HUES64 (cell line): ENCODE data around the gene PIK3IP1.
A peak's percentile ranks its signal among the peaks of the same experiment; 100 is the strongest.

Experiments used
- H3K27ac ChIP-seq: 2 replicates; pipeline ENCODE4 v1.7.0; 2013; ENCODE audit warnings: low read depth, low read length, inconsistent platforms
- H3K27me3 ChIP-seq: 2 replicates; pipeline ENCODE4 v1.6.1; 2013; ENCODE audit warnings: mild to moderate bottlenecking, low read length; ENCODE audit not compliant: insufficient read depth
- H3K36me3 ChIP-seq: 2 replicates; pipeline ENCODE4 v1.6.1; 2013; ENCODE audit warnings: mild to moderate bottlenecking, low read length; ENCODE audit not compliant: insufficient read depth
- H3K4me1 ChIP-seq: 2 replicates; pipeline ENCODE4 v1.6.1; 2013; ENCODE audit warnings: mild to moderate bottlenecking, low read length, moderate library complexity; ENCODE audit not compliant: insufficient read depth
- H3K4me3 ChIP-seq: 2 replicates; pipeline ENCODE4 v1.5.1; 2013; ENCODE audit warnings: mild to moderate bottlenecking, low read length, moderate library complexity
- H3K9ac ChIP-seq: 2 replicates; pipeline ENCODE4 v1.6.1; 2013; ENCODE audit warnings: mild to moderate bottlenecking, low read depth, low read length
- H3K9me3 ChIP-seq: 2 replicates; pipeline ENCODE4 v1.6.1; 2013; ENCODE audit warnings: low read depth, low read length; ENCODE audit not compliant: insufficient read depth
- WGBS: fragments of 150-250, 120-280 bp; methylation state at CpG from one replicate; pipeline ENCODE4 v1.1.7; 2013; ENCODE audit warnings: missing lambda C conversion rate; 5-methylcytosine and 5-hydroxymethylcytosine counted together

Gene PIK3IP1

DNA sequence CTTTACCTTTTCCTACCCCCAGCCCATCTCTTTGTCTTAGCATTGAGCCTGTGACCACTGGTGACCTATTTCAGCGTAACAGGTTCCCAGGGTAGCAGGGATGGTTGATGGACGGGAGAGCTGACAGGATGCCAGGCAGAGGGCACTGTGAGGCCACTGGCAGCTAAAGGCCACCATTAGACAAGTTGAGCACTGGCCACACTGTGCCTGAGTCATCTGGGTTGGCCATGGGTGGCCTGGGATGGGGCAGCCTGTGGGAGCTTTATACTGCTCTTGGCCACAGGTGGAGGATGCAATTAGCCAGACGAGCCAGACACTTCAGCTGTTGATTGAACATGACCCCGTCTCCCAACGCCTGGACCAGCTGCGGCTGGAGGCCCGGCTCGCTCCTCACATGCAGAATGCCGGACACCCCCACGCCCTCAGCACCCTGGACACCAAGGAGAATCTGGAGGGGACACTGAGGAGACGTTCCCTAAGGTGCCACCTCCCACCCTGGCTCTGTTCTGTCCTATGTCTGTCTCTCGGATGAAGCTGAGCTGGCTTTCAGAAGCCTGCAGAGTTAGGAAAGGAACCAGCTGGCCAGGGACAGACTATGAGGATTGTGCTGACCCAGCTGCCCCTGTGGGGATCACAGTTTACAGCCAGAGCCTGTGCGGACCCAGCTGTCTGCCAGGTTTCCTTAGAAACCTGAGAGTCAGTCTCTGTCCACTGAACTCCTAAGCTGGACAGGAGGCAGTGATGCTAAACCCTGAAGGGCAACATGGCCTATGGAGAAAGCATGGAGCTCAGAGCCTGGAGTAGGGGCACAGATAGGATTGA is 29.8 kb downstream of the PIK3IP1 start:
- Histone ChIP-seq H3K9ac (no peak overlapping the region), H3K4me1 (no peaks in the 10 kb centered on the region), H3K4me3 (no peak overlapping the region), H3K9me3 (no peaks in the 10 kb centered on the region), H3K27me3 (no peaks in the 10 kb centered on the region), H3K27ac (no peak overlapping the region), H3K36me3 (peaks cover 74% of the 10 kb centered on the region)
- 96% methylated on average over 13 of the region's 13 CpGs for WGBS

DNA sequence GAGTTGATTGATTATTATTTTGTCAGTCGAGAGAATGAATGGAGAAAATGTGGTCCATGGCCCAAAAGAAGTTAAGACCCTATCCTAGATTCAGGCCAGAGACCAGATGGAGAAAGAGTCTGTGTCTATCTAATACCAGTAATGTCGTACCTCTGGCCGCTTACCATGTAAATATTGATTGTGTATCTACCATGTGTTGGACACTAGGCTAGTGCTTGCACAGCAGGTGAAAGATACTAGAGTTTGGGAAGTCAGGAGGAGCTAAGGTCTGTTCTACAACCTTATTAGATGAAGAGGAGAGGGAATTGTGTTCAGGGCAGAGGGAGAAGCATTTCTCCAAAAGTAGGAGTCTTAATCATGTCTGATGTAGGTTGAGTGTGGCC is 31.8 kb downstream of the PIK3IP1 start:
- 92% methylated on average over 3 of the region's 3 CpGs for WGBS
- H3K27ac ChIP-seq: no peak overlapping the region
- no peak overlapping the region for H3K4me3 ChIP-seq

GRCh38 chr22:31259798-31260473 is 32.4 kb downstream of the PIK3IP1 start:
- H3K4me1 ChIP-seq: no peaks in the 10 kb centered on the region
- H3K9ac ChIP-seq: no peak overlapping the region
- no peaks in the 10 kb centered on the region for H3K27me3 ChIP-seq
- no peak overlapping the region for H3K4me3 ChIP-seq
- 95% methylated on average over 8 of the region's 8 CpGs for WGBS
- no peaks in the 10 kb centered on the region for H3K9me3 ChIP-seq
- no peak overlapping the region for H3K27ac ChIP-seq
- H3K36me3 ChIP-seq: peaks cover 58% of the 10 kb centered on the region

More for the DNA sequence above, 31.8 kb downstream of the PIK3IP1 start:
- no peak overlapping the region for H3K9ac ChIP-seq
- H3K4me1 ChIP-seq: no peaks in the 10 kb centered on the region
- peaks cover 58% of the 10 kb centered on the region for H3K36me3 ChIP-seq
- no peaks in the 10 kb centered on the region for H3K9me3 ChIP-seq
- no peaks in the 10 kb centered on the region for H3K27me3 ChIP-seq

DNA sequence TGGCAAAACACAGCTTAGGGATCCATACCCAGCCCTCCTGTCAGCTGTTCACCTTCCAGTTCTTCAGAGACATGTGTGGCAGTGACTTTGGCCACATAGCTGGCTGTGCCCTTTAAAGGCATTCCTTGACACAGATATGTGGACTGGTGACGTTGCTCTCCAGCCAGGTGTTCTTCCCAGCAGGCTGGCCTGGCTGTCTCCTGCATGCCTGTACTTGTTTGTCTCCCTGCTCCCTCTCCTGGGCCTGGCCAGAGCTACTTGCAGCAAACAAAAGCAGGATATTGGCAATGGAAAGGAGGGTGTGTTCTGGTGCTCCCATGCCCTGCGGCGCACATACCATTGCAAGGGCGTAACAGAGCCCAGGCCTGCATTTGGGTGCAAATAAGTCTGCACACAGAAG is 38.3 kb downstream of the PIK3IP1 start:
- Histone ChIP-seq H3K27ac (peak overlapping the region; percentile 2; the same call in 1 of the 2 replicates), H3K9me3 (no peaks in the 10 kb centered on the region), H3K9ac (no peak overlapping the region), H3K36me3 (peaks cover 12% of the 10 kb centered on the region), H3K27me3 (no peaks in the 10 kb centered on the region), H3K4me3 (no peak overlapping the region), H3K4me1 (peaks cover under 1% of the 10 kb centered on the region; the same call in 1 of the 2 replicates)
- 85% methylated on average over 4 of the region's 4 CpGs for WGBS

- 90% methylated on average over 3 of the region's 4 CpGs for WGBS
- 0 out of 2 replicates have a peak, but pooled peaks cover 4% of the 10 kb centered on the region for H3K36me3 ChIP-seq
- H3K9ac ChIP-seq: no peak overlapping the region
- H3K9me3 ChIP-seq: no peaks in the 10 kb centered on the region
- H3K27me3 ChIP-seq: no peaks in the 10 kb centered on the region
- H3K4me1 ChIP-seq: peaks cover 18% of the 10 kb centered on the region; the same call in 1 of the 2 replicates
- no peak overlapping the region for H3K27ac ChIP-seq
- no peak overlapping the region for H3K4me3 ChIP-seq
Observed at GRCh38 chr22:31250740-31251600, 41.3 kb downstream of the PIK3IP1 start.

DNA sequence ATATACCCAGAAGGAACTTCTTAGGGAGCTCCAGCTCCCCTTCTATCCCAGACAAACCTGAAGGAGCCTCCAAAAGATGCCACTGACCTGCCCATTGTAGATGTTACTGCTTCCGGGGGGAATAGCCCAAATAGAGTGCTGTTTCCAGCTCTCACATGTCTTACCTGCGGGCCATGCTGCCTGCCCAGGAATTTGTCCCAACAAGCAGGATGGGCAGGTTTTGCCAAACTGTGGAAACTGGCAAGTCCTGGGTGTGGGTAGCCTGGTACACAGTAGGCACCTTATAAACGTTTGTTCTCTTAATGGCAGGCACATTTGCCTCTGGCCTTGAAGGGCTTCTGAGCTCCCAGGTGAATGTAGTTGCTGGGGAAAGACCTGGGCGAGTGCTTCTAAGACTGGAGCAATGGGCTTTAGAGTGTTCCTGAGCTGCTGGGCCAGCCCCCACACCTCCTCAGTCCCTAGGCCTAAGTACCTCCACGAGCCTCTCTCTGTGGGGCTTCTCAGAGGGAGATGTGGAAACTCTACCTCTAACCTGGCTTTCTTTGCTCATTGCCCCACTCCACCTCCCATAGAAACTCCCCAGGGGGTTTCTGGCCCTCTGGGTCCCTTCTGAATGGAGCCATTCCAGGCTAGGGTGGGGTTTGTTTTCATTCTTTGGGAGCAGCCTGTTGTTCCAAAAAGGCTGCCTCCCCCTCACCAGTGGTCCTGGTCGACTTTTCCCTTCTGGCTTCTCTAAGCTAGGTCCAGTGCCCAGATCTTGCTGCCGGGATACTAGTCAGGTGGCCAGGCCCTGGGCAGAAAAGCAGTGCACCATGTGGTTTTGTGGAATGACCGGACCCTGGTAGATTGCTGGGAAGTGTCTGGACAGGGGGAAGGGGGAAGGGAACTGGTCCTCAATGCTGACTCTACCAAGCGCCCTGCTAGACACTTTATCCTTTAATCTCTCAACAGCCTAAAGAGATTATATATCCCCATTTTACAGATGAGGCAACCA is 43.0 kb downstream of the PIK3IP1 start:
- H3K27me3 ChIP-seq: no peaks in the 10 kb centered on the region
- H3K4me1 ChIP-seq: peaks cover 26% of the 10 kb centered on the region
- 0 out of 2 replicates have a peak, but pooled peaks cover 4% of the 10 kb centered on the region for H3K36me3 ChIP-seq
- no peak overlapping the region for H3K27ac ChIP-seq
- H3K4me3 ChIP-seq: peak overlapping the region; percentile 24; the same call in 1 of the 2 replicates
- 87% methylated on average over 9 of the region's 9 CpGs for WGBS
- no peaks in the 10 kb centered on the region for H3K9me3 ChIP-seq
- no peak overlapping the region for H3K9ac ChIP-seq

DNA sequence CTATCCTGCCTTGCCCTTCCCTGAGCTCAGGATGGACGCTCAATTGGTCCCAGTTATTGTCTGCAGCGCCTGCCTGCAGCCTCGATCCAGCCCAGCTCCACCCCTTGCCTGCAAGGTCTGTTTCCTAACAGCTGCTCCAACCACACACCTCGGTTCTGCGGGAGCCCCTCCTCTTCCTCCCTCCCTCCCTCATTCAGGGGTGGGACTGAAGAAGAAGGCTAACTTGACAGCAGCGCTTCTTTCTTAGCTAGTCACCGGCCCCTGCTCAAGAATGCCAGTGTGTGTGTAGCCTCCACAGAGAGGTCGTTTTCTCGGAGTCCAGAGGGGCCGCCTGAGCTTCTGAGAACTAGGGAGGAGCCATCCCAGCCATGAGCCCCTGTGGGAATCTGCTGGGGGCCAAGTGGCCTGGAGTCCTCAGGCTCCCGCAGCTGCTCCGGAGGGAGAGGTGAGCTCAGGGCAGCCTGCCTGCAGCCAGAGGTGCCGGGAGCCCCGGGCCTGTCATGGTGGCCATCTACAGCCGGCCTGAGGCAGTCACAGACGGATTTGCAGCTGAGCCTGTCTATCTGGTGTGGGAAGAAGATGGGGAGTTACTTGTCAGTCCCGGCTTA is 44.0 kb downstream of the PIK3IP1 start:
- 40% methylated on average over 17 of the region's 17 CpGs for WGBS
- Histone ChIP-seq H3K9ac (peak overlapping the region; percentile 27; the same call in 1 of the 2 replicates), H3K9me3 (no peaks in the 10 kb centered on the region), H3K36me3 (0 out of 2 replicates have a peak, but pooled peaks cover 4% of the 10 kb centered on the region), H3K4me1 (peaks cover 35% of the 10 kb centered on the region), H3K27me3 (no peaks in the 10 kb centered on the region), H3K27ac (peak overlapping the region; percentile 61; the same call in 1 of the 2 replicates), H3K4me3 (peak overlapping the region; percentile 24)

DNA sequence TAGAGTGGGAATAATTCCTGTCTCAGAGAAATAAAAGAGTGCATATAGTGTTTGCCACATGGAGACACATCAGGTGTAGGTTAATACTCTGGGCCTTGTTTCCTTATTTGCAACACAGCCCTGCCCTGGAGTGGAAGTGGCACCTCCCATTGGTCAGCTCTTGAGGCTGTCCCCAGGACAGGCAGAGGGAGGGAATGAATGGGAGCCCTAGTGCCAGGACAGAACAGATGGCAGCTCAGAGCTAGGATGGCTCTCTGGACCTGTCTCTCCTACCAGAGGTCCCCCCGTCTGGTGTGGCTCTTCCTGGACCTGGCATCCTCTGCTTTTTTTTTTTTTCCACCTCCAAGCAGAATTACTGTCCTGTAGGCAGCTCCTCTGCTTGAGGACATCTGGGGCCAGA is 44.6 kb downstream of the PIK3IP1 start:
- H3K9me3 ChIP-seq: no peaks in the 10 kb centered on the region
- H3K9ac ChIP-seq: peak overlapping the region; percentile 27; the same call in 1 of the 2 replicates
- H3K36me3 ChIP-seq: 0 out of 2 replicates have a peak, but pooled peaks cover 4% of the 10 kb centered on the region
- H3K4me3 ChIP-seq: peak overlapping the region; percentile 24
- WGBS: 71% methylated on average over 1 of the region's 1 CpG
- H3K4me1 ChIP-seq: peaks cover 35% of the 10 kb centered on the region
- H3K27ac ChIP-seq: no peak overlapping the region
- H3K27me3 ChIP-seq: no peaks in the 10 kb centered on the region

GRCh38 chr22:31246687-31247086 is 45.6 kb downstream of the PIK3IP1 start:
- Histone ChIP-seq H3K27ac (no peak overlapping the region), H3K27me3 (no peaks in the 10 kb centered on the region), H3K9ac (no peak overlapping the region), H3K4me1 (peaks cover 37% of the 10 kb centered on the region), H3K4me3 (no peak overlapping the region), H3K9me3 (no peaks in the 10 kb centered on the region), H3K36me3 (0 out of 2 replicates have a peak, but pooled peaks cover 7% of the 10 kb centered on the region)
- WGBS: 96% methylated on average over 2 of the region's 2 CpGs
